ENCODE data around the gene IFITM10.

IFITM10 gene

GRCh38 chr11:1731451-1732059, 18.8 kb downstream of the IFITM10 start:
- no peak overlapping the region for H3K4me3 Mint-ChIP-seq
- DNase-seq (ENCODE audit: low spot score in 2 of 2) (no peak), ATAC-seq (no peak)
- H3K4me1 Mint-ChIP-seq = peaks cover 69% of the 10 kb centered on the region
- no peak overlapping the region for H3K27ac Mint-ChIP-seq
- peaks cover 8% of the 10 kb centered on the region for H3K36me3 Mint-ChIP-seq
- peaks cover 13% of the 10 kb centered on the region for H3K9me3 Mint-ChIP-seq

- Mint-ChIP-seq H3K27ac (peak overlapping the region; percentile 86), H3K4me3 (peak overlapping the region; percentile 54), H3K4me1 (peaks cover 74% of the 10 kb centered on the region), H3K36me3 (peaks cover 8% of the 10 kb centered on the region), H3K9me3 (no peaks in the 10 kb centered on the region)
- ATAC-seq = no peak
- DNase-seq (ENCODE audit: low spot score in 2 of 2) = no peak
These were observed 20.3 kb downstream of the IFITM10 start for GRCh38 chr11:1730059-1730629.

GRCh38 chr11:1729692-1730011, 20.7 kb downstream of the IFITM10 start:
- peak overlapping the region; percentile 54 for H3K4me3 Mint-ChIP-seq
- peak overlapping the region; percentile 86 for H3K27ac Mint-ChIP-seq
- DNase-seq (ENCODE audit: low spot score in 2 of 2) = no peak
- ATAC-seq = no peak
- H3K4me1 Mint-ChIP-seq = peaks cover 74% of the 10 kb centered on the region
- peaks cover 8% of the 10 kb centered on the region for H3K36me3 Mint-ChIP-seq
- H3K9me3 Mint-ChIP-seq = no peaks in the 10 kb centered on the region

GRCh38 chr11:1728931-1729691, 21.3 kb downstream of the IFITM10 start:
- H3K27ac Mint-ChIP-seq = peak overlapping the region; percentile 86
- DNase-seq (ENCODE audit: low spot score in 2 of 2) (no peak), ATAC-seq (peak; percentile 61)
- H3K4me3 Mint-ChIP-seq = peak overlapping the region; percentile 54
- H3K9me3 Mint-ChIP-seq = no peaks in the 10 kb centered on the region
- peaks cover 69% of the 10 kb centered on the region for H3K4me1 Mint-ChIP-seq
- H3K36me3 Mint-ChIP-seq = peaks cover 8% of the 10 kb centered on the region

- ATAC-seq = no peak
- H3K4me3 Mint-ChIP-seq = peak overlapping the region; percentile 54
- peaks cover 61% of the 10 kb centered on the region for H3K4me1 Mint-ChIP-seq
- H3K36me3 Mint-ChIP-seq = peaks cover 8% of the 10 kb centered on the region
- no peaks in the 10 kb centered on the region for H3K9me3 Mint-ChIP-seq
- peak overlapping the region; percentile 68 for H3K27ac Mint-ChIP-seq
- DNase-seq (ENCODE audit: low spot score in 2 of 2) = no peak
These were observed 22.1 kb downstream of the IFITM10 start for GRCh38 chr11:1728301-1728700.

- H3K27ac Mint-ChIP-seq = peak overlapping the region; percentile 68
These were observed 22.5 kb downstream of the IFITM10 start for GRCh38 chr11:1727861-1728260.

GRCh38 chr11:1727096-1727690, 23.2 kb downstream of the IFITM10 start:
- H3K9me3 Mint-ChIP-seq = no peaks in the 10 kb centered on the region
- peaks cover 8% of the 10 kb centered on the region for H3K36me3 Mint-ChIP-seq
- peak overlapping the region; percentile 54 for H3K4me3 Mint-ChIP-seq
- peak overlapping the region; percentile 68 for H3K27ac Mint-ChIP-seq
- DNase-seq (ENCODE audit: low spot score in 2 of 2) (no peak), ATAC-seq (peak; percentile 90)
- H3K4me1 Mint-ChIP-seq = peaks cover 58% of the 10 kb centered on the region

More at GRCh38 chr11:1727861-1728260, 22.5 kb downstream of the IFITM10 start:
- ATAC-seq (no peak), DNase-seq (ENCODE audit: low spot score in 2 of 2) (no peak)
- Mint-ChIP-seq H3K36me3 (peaks cover 8% of the 10 kb centered on the region), H3K9me3 (no peaks in the 10 kb centered on the region), H3K4me3 (peak overlapping the region; percentile 54), H3K4me1 (peaks cover 59% of the 10 kb centered on the region)

- DNase-seq (ENCODE audit: low spot score in 2 of 2) (no peak), ATAC-seq (no peak)
- no peaks in the 10 kb centered on the region for H3K9me3 Mint-ChIP-seq
- no peaks in the 10 kb centered on the region for H3K36me3 Mint-ChIP-seq
- no peak overlapping the region for H3K4me3 Mint-ChIP-seq
- H3K27ac Mint-ChIP-seq = no peak overlapping the region
- H3K4me1 Mint-ChIP-seq = no peaks in the 10 kb centered on the region
These were observed 30.6 kb downstream of the IFITM10 start for GRCh38 chr11:1719781-1720180.

- H3K9me3 Mint-ChIP-seq = no peaks in the 10 kb centered on the region
- ATAC-seq (no peak), DNase-seq (ENCODE audit: low spot score in 2 of 2) (no peak)
- no peaks in the 10 kb centered on the region for H3K36me3 Mint-ChIP-seq
- H3K27ac Mint-ChIP-seq = no peak overlapping the region
- no peaks in the 10 kb centered on the region for H3K4me1 Mint-ChIP-seq
- H3K4me3 Mint-ChIP-seq = no peak overlapping the region
These were observed 32.1 kb downstream of the IFITM10 start for GRCh38 chr11:1718326-1718725.

- H3K4me1 Mint-ChIP-seq = no peaks in the 10 kb centered on the region
- H3K9me3 Mint-ChIP-seq = no peaks in the 10 kb centered on the region
- DNase-seq (ENCODE audit: low spot score in 2 of 2) = no peak
- no peaks in the 10 kb centered on the region for H3K36me3 Mint-ChIP-seq
- H3K27ac Mint-ChIP-seq = no peak overlapping the region
- ATAC-seq = no peak
- no peak overlapping the region for H3K4me3 Mint-ChIP-seq
These were observed 32.6 kb downstream of the IFITM10 start for GRCh38 chr11:1717745-1718144.

GRCh38 chr11:1714908-1715885, 35.2 kb downstream of the IFITM10 start:
- Mint-ChIP-seq H3K27ac (no peak overlapping the region), H3K4me1 (no peaks in the 10 kb centered on the region), H3K4me3 (no peak overlapping the region), H3K9me3 (no peaks in the 10 kb centered on the region), H3K36me3 (no peaks in the 10 kb centered on the region)
- DNase-seq (ENCODE audit: low spot score in 2 of 2) (no peak), ATAC-seq (no peak)

GRCh38 chr11:1708716-1709115, 41.7 kb downstream of the IFITM10 start:
- Mint-ChIP-seq H3K27ac (no peak overlapping the region), H3K9me3 (no peaks in the 10 kb centered on the region), H3K4me3 (no peak overlapping the region), H3K4me1 (peaks cover 18% of the 10 kb centered on the region), H3K36me3 (no peaks in the 10 kb centered on the region)
- no peak for DNase-seq (ENCODE audit: low spot score in 2 of 2)
- no peak for ATAC-seq

GRCh38 chr11:1707751-1708150, 42.6 kb downstream of the IFITM10 start:
- no peak for ATAC-seq
- Mint-ChIP-seq H3K9me3 (no peaks in the 10 kb centered on the region), H3K4me1 (peaks cover 18% of the 10 kb centered on the region), H3K36me3 (no peaks in the 10 kb centered on the region), H3K4me3 (no peak overlapping the region), H3K27ac (no peak overlapping the region)
- DNase-seq (ENCODE audit: low spot score in 2 of 2) = no peak

GRCh38 chr11:1706634-1707400, 43.6 kb downstream of the IFITM10 start:
- no peak for DNase-seq (ENCODE audit: low spot score in 2 of 2)
- Mint-ChIP-seq H3K4me3 (no peak overlapping the region), H3K36me3 (no peaks in the 10 kb centered on the region), H3K9me3 (peaks cover 4% of the 10 kb centered on the region), H3K27ac (no peak overlapping the region), H3K4me1 (peaks cover 21% of the 10 kb centered on the region)
- peak; percentile 51 for ATAC-seq
